ENCODE data around the gene TMEM18. TPM values are rescaled to one million over a fixed set of nuclear protein-coding genes. Genes with fewer than 3 reads are reported as not detected.

Gene TMEM18
- total and polyA plus RNA-seq, 2 experiments from 2014 or later: 15.0 to 41.9 TPM

- Histone ChIP-seq H3K4me3 (no peak overlapping the region), H3K9me2 (ENCODE audit: insufficient read depth) (no peaks in the 10 kb centered on the region), H3K79me2 (replicated peaks; ENCODE audit: insufficient read depth) (no peaks in the 10 kb centered on the region), H3K27me3 (ENCODE audit: insufficient read depth) (no peaks in the 10 kb centered on the region), H3K4me1 (ENCODE audit: insufficient read depth) (no peaks in the 10 kb centered on the region), H3K36me3 (ENCODE audit: insufficient read depth) (no peaks in the 10 kb centered on the region), H3F3A (replicated peaks; ENCODE audit: low read depth) (no peaks in the 10 kb centered on the region), H3K27ac (ENCODE audit: low read depth) (no peak overlapping the region), H3K4me2 (no peak overlapping the region), H2AFZ (peak overlapping the region; percentile 23; the same call in 1 of the 2 replicates), H4K20me1 (replicated peaks; ENCODE audit: insufficient read depth) (no peaks in the 10 kb centered on the region)
- Mint-ChIP-seq H3K27me3 (ENCODE audit: insufficient read depth, low read depth, poor library complexity) (peaks cover 3% of the 10 kb centered on the region), H3K27ac (no peak overlapping the region), H3K36me3 (ENCODE audit: low read depth) (no peaks in the 10 kb centered on the region), H3K9me3 (no peaks in the 10 kb centered on the region), H3K4me1 (peaks cover 8% of the 10 kb centered on the region), H3K4me3 (no peak overlapping the region)
- TF ChIP-seq CREB1 (CRISPR knock-in tag; IDR thresholded peaks at IDR 0.05; ENCODE audit: low read depth) (no peak), JUNB (IDR thresholded peaks at IDR 0.05; ENCODE audit: unreplicated experiment) (no peak), REST (IDR thresholded peaks at IDR 0.05; ENCODE audit: unreplicated experiment) (no peak), POLR2AphosphoS5 (IDR thresholded peaks at IDR 0.05; ENCODE audit: low read depth) (no peak), STAT1 (IDR thresholded peaks at IDR 0.05; ENCODE audit: unreplicated experiment) (no peak), EZH2 (IDR thresholded peaks at IDR 0.05; ENCODE audit: low read depth, unreplicated experiment) (no peak), ZNF331 (CRISPR knock-in tag; IDR thresholded peaks at IDR 0.05; ENCODE audit: low read depth) (no peak), EZH2phosphoT487 (IDR thresholded peaks at IDR 0.05; ENCODE audit: unreplicated experiment) (no peak), CTCF (conservative IDR thresholded peaks at IDR 0.05; ENCODE audit: low read depth in 2 of 2) (no peak), ZNF462 (CRISPR knock-in tag; IDR thresholded peaks at IDR 0.05) (no peak), ETS1 (IDR thresholded peaks at IDR 0.05) (no peak), ZNF114 (CRISPR knock-in tag; IDR thresholded peaks at IDR 0.05) (no peak), NANOG (IDR thresholded peaks at IDR 0.05; ENCODE audit: borderline replicate concordance) (no peak)
- ATAC-seq (peak; percentile 86), DNase-seq (ENCODE audit: low spot score) (no peak)
Observed at GRCh38 chr2:626491-627339, 50.5 kb downstream of the TMEM18 start.
